Adrenal gland (tissue), 12 donors: ENCODE data around the gene MYBPHL. TPM values are rescaled to one million over a fixed set of nuclear protein-coding genes. Genes with fewer than 3 reads are reported as not detected.

Experiments
- DNase-seq, 7 donors: peaks; one replicate each; pipeline ENCODE4 v3.0.0-alpha.2; 2019 to 2020
- H3K27ac ChIP-seq, 5 donors: fragments of 200-600 bp; sonication (generic) in 4 of 5; 1 replicate in 3 of 5; 2 replicates in 2 of 5; pipeline versions ENCODE4 v1.5.1 to v1.8.0; 2016 to 2020; ENCODE audit warnings: mild to moderate bottlenecking in 1 of 5
- H3K27me3 ChIP-seq: fragments of 200-600 bp; 2 replicates; pipeline ENCODE4 v1.8.0; 2021
- H3K36me3 ChIP-seq, 2 donors: fragments of 200-600 bp; replicated peaks in 1 of 2; 1 replicate in 1 of 2; 2 replicates in 1 of 2; pipeline versions ENCODE4 v1.5.1 to v1.8.0; 2018 to 2022
- H3K4me1 ChIP-seq, 2 donors: fragments of 200-600 bp; replicated peaks in 1 of 2; 1 replicate in 1 of 2; 2 replicates in 1 of 2; pipeline versions ENCODE4 v1.5.1 to v1.8.0; 2018 to 2021
- H3K4me3 ChIP-seq, 4 donors: fragments of 200-600 bp; sonication (generic) in 3 of 4; one replicate each; pipeline ENCODE4 v1.5.1; 2016 to 2018
- H3K9me3 ChIP-seq, 3 donors: fragments of 200-600 bp; sonication (generic) in 1 of 3; replicated peaks in 1 of 3; 1 replicate in 2 of 3; 2 replicates in 1 of 3; pipeline versions ENCODE4 v1.5.1 to v1.8.0; 2016 to 2021
- CTCF ChIP-seq, 6 experiments: fragments of 450-650 bp in 4 of 6; fragments of 200-600 bp in 2 of 6; sonication (generic) in 1 of 6; IDR thresholded peaks; 1 replicate in 5 of 6; 2 replicates in 1 of 6; pipeline versions ENCODE4 v1.5.1 to v1.8.0; 2016 to 2021; ENCODE audit warnings: antibody characterized with exemption in 6 of 6, mild to moderate bottlenecking in 2 of 6, moderate library complexity in 1 of 6
- POLR2A ChIP-seq, 2 donors: fragments of 450-650 bp; IDR thresholded peaks; one replicate each; pipeline ENCODE4 v1.6.1; 2017; ENCODE audit warnings: antibody characterized with exemption in 2 of 2, mild to moderate bottlenecking in 2 of 2, moderate library complexity in 1 of 2
- whole genome bisulfite sequencing, 4 donors: extraction: QIAGEN DNeasy Blood & Tissue Kit in 2 of 4; methylation state at CpG; one replicate each; pipeline versions ENCODE4 v1.1.5 to v1.1.7; 2013 to 2017; 5-methylcytosine and 5-hydroxymethylcytosine counted together
- intact Hi-C, 2 donors: fragments of 100-400 bp; cut with DNase I; formaldehyde crosslinking; loops; one replicate each; pipeline versions ENCODE4 v1.14.1 to v1.15.0; 2022 to 2023
- polyA plus RNA-seq, 3 donors: library from polyadenylated mRNA; stranded (reverse); fragments of 200-250 nt in 2 of 3; fragments of 350-450 nt in 1 of 3; fragmentation: Illumina TruSeq in 1 of 3; extraction: RNeasy Lipid Tissue Mini Kit (QIAGEN cat#74804) in 1 of 3; gene quantifications; one replicate each; pipeline ENCODE4 v1.2.3, GENCODE V29; 2013 to 2014
- total RNA-seq, 9 donors: library from RNA; depleted of rRNA in 4 of 9; stranded (reverse); fragments of >200 nt in 4 of 9; fragments of 120-200 nt in 1 of 9; fragmentation: NEBNext Ultra II Directional in 1 of 9; extraction: Animal tissue kit (Norgen Biotek cat#: 25700) in 1 of 9; gene quantifications; one replicate each; pipeline versions ENCODE4 v1.1.0 to v1.2.4, GENCODE V29; 2013 to 2023
- donor health status: healthy with polysubstance abuse.
- donor health status: Bipolar disorder and iron deficiency.
- donor health status: DM: yes; HTN: yes; CAD: no.
- donor health status: DM: no; HTN: no; CAD: no.
- donor health status: DM: no; HTN: no; CAD: no.
- donor health status: DM: yes; HTN: yes; CAD: no.

Gene MYBPHL
- total and polyA plus RNA-seq, 12 donors, result 0.32 to 12.3 (median 0.51) TPM; not detected in 6

GRCh38 chr1:109283748-109284600 is 22.8 kb downstream of the MYBPHL start:
- no peak for DNase-seq
- no peaks in the 10 kb centered on the region for H3K9me3 ChIP-seq
- 41 to 47% (median 45%) methylated on average over 17 of the region's 17 CpGs for WGBS, 4 donors
- peaks cover 0 to 17% of the 10 kb centered on the region in 2 donors for H3K4me1 ChIP-seq
- H3K4me3 ChIP-seq, result peak overlapping the region; percentile 15 to 69 (median 42)
- H3K36me3 ChIP-seq, result no peaks in the 10 kb centered on the region
- intact Hi-C loops, result no loop called here
- H3K27ac ChIP-seq, result peak overlapping the region; percentile 73 to 94 (median 83)
- TF ChIP-seq CTCF (IDR thresholded peaks at IDR 0.05), result no peak
- TF ChIP-seq POLR2A (IDR thresholded peaks at IDR 0.05), result no peak
- no peaks in the 10 kb centered on the region for H3K27me3 ChIP-seq

- TF ChIP-seq POLR2A (IDR thresholded peaks at IDR 0.05) (peak in 1 of 2 donors; percentile 86), CTCF (IDR thresholded peaks at IDR 0.05) (peak; percentile 31 to 69 (median 62))
- peaks cover 0 to 17% of the 10 kb centered on the region in 2 donors for H3K4me1 ChIP-seq
- intact Hi-C loops, result no loop called here
- peak; percentile 95 to 98 (median 97) for DNase-seq
- WGBS, 4 donors, result 0 to 3% (median 1%) methylated on average over 22 to 56 of the region's 56 CpGs
- no peaks in the 10 kb centered on the region for H3K27me3 ChIP-seq
- peak within 1 kb of the TSS; percentile 15 to 69 (median 42) for H3K4me3 ChIP-seq
- H3K36me3 ChIP-seq, result no peaks in the 10 kb centered on the region
- H3K9me3 ChIP-seq, result no peaks in the 10 kb centered on the region
- H3K27ac ChIP-seq, result peak within 1 kb of the TSS; percentile 73 to 94 (median 83)
Measured at GRCh38 chr1:109282952-109283747, 23.7 kb downstream of the MYBPHL start, which contains the start of gene PSRC1. Gene PSRC1 (minus strand): TSS chr1:109283145.

- TF ChIP-seq POLR2A (IDR thresholded peaks at IDR 0.05) (no peak), CTCF (IDR thresholded peaks at IDR 0.05) (no peak)
- peak overlapping the region in 2 of 5 donors; percentile 92 to 94 for H3K27ac ChIP-seq
- intact Hi-C loops, result no loop called here
- H3K4me1 ChIP-seq, result peaks cover 0 to 17% of the 10 kb centered on the region in 2 donors
- no peak for DNase-seq
- H3K27me3 ChIP-seq, result no peaks in the 10 kb centered on the region
- H3K36me3 ChIP-seq, result no peaks in the 10 kb centered on the region
- 4 to 14% (median 11%) methylated on average over 9 to 10 of the region's 10 CpGs for WGBS, 4 donors
- H3K4me3 ChIP-seq, result peak overlapping the region in 2 of 4 donors; percentile 33 to 69
- no peaks in the 10 kb centered on the region for H3K9me3 ChIP-seq
Measured at GRCh38 chr1:109282497-109282951, 24.3 kb downstream of the MYBPHL start.
